K562 (cell line): Measurements from ENCODE around the gene SOX30. TPM values are rescaled to one million over a fixed set of nuclear protein-coding genes. Genes with fewer than 3 reads are reported as not detected.

Source experiments
- ARNT ChIP-seq, 2 experiments: fragments of 450-650 bp; IDR thresholded peaks; 2 replicates each; pipeline ENCODE4 v1.6.1; 2016; ENCODE audit warnings: mild to moderate bottlenecking in 1 of 2
- BHLHE40 ChIP-seq: IDR thresholded peaks from 2 replicates; pipeline ENCODE4 v1.6.1; 2011; ENCODE audit warnings: low read length, improper control_type of control experiment
- E2F8 ChIP-seq: fragments of 450-650 bp; IDR thresholded peaks from 2 replicates; pipeline ENCODE4 v1.7.1; 2018; ENCODE audit warnings: mild to moderate bottlenecking, low read depth; ENCODE audit not compliant: partially characterized antibody
- PRDM10 ChIP-seq: fragments of 450-650 bp; IDR thresholded peaks from 2 replicates; pipeline ENCODE4 v1.6.1; 2018; ENCODE audit not compliant: partially characterized antibody
- RHOXF2B ChIP-seq: fragments of 250-450 bp; sonication (Bioruptor Pico); conservative IDR thresholded peaks from 2 replicates; pipeline ENCODE4 v1.5.1; 2021
- TAF1 ChIP-seq: IDR thresholded peaks from 2 replicates; pipeline ENCODE4 v1.6.1; 2011; ENCODE audit warnings: mild to moderate bottlenecking, low read length, moderate library complexity; ENCODE audit not compliant: insufficient read depth, control insufficient read depth, severe bottlenecking; ENCODE audit errors: extremely low read depth
- ZNF696 ChIP-seq: fragments of 250-450 bp; sonication (Bioruptor Pico); conservative IDR thresholded peaks from 2 replicates; pipeline ENCODE4 v1.4.0; 2020; ENCODE audit warnings: mild to moderate bottlenecking, moderate library complexity
- polyA plus RNA-seq, 8 experiments: library from polyadenylated mRNA; depleted of rRNA in 4 of 8; stranded (reverse) in 5 of 8; unstranded in 3 of 8; fragments of >200 nt; fragmentation: Nextera tagmentation in 2 of 8; fragmentation: Illumina TruSeq in 1 of 8; extraction: Ambion mirVana in 2 of 8; extraction: Trizol in 1 of 8; gene quantifications; 2 replicates each; pipeline versions ENCODE4 v1.2.1 to v1.2.3, GENCODE V29; 2011 to 2014; ENCODE audit warnings: inconsistent platforms in 1 of 8, missing spikeins in 1 of 8
- total RNA-seq, 7 experiments: library from RNA; depleted of rRNA in 6 of 7; stranded (reverse); fragments of >200 nt in 6 of 7; fragmentation: Illumina TruSeq in 2 of 7; extraction: Trizol in 2 of 7; gene quantifications; 2 replicates each; pipeline versions ENCODE4 v1.2.1 to v1.2.3, GENCODE V29; 2011 to 2021; ENCODE audit warnings: low replicate concordance in 1 of 7
- TF ChIP-seq, protein P1 (sequence below): fragments of 450-650 bp; IDR thresholded peaks from 2 replicates; pipeline ENCODE4 v1.6.1; 2016; ENCODE audit warnings: low read depth
- TF ChIP-seq, protein P2 (sequence below): fragments of 450-650 bp; IDR thresholded peaks from 2 replicates; pipeline ENCODE4 v1.6.1; 2016

Gene SOX30
- total and polyA plus RNA-seq, 9 of the 15 experiments (the other 6 are each of a cell fraction or from before 2014, with no cell fraction given): not detected

- TF ChIP-seq, protein P1, sequence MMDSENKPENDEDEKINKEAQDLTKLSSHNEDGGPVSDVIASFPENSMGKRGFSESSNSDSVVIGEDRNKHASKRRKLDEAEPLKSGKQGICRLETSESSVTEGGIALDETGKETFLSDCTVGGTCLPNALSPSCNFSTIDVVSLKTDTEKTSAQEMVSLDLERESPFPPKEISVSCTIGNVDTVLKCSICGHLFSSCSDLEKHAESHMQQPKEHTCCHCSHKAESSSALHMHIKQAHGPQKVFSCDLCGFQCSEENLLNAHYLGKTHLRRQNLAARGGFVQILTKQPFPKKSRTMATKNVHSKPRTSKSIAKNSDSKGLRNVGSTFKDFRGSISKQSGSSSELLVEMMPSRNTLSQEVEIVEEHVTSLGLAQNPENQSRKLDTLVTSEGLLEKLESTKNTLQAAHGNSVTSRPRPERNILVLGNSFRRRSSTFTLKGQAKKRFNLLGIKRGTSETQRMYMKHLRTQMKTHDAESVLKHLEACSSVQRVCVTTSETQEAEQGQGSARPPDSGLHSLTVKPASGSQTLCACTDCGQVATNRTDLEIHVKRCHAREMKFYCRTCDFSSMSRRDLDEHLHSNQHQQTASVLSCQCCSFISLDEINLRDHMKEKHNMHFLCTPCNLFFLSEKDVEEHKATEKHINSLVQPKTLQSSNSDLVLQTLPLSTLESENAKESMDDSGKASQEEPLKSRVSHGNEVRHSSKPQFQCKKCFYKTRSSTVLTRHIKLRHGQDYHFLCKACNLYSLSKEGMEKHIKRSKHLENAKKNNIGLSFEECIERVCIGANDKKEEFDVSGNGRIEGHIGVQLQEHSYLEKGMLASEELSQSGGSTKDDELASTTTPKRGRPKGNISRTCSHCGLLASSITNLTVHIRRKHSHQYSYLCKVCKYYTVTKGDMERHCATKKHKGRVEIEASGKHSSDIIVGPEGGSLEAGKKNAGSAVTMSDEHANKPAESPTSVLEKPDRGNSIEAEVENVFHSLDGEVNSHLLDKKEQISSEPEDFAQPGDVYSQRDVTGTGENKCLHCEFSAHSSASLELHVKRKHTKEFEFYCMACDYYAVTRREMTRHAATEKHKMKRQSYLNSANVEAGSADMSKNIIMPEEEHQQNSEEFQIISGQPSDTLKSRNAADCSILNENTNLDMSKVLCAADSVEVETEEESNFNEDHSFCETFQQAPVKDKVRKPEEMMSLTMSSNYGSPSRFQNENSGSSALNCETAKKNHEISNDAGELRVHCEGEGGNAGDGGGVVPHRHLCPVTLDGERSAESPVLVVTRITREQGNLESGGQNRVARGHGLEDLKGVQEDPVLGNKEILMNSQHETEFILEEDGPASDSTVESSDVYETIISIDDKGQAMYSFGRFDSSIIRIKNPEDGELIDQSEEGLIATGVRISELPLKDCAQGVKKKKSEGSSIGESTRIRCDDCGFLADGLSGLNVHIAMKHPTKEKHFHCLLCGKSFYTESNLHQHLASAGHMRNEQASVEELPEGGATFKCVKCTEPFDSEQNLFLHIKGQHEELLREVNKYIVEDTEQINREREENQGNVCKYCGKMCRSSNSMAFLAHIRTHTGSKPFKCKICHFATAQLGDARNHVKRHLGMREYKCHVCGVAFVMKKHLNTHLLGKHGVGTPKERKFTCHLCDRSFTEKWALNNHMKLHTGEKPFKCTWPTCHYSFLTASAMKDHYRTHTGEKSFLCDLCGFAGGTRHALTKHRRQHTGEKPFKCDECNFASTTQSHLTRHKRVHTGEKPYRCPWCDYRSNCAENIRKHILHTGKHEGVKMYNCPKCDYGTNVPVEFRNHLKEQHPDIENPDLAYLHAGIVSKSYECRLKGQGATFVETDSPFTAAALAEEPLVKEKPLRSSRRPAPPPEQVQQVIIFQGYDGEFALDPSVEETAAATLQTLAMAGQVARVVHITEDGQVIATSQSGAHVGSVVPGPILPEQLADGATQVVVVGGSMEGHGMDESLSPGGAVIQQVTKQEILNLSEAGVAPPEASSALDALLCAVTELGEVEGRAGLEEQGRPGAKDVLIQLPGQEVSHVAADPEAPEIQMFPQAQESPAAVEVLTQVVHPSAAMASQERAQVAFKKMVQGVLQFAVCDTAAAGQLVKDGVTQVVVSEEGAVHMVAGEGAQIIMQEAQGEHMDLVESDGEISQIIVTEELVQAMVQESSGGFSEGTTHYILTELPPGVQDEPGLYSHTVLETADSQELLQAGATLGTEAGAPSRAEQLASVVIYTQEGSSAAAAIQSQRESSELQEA: no peak
- TF ChIP-seq, protein P2, sequence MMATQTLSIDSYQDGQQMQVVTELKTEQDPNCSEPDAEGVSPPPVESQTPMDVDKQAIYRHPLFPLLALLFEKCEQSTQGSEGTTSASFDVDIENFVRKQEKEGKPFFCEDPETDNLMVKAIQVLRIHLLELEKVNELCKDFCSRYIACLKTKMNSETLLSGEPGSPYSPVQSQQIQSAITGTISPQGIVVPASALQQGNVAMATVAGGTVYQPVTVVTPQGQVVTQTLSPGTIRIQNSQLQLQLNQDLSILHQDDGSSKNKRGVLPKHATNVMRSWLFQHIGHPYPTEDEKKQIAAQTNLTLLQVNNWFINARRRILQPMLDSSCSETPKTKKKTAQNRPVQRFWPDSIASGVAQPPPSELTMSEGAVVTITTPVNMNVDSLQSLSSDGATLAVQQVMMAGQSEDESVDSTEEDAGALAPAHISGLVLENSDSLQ: no peak
- TF ChIP-seq BHLHE40: no peak
- no peak for TF ChIP-seq ARNT (IDR thresholded peaks at IDR 0.05)
- TF ChIP-seq E2F8: no peak
- TF ChIP-seq TAF1: no peak
- TF ChIP-seq ZNF696 (CRISPR knock-in tag): no peak
- TF ChIP-seq RHOXF2B (CRISPR knock-in tag): no peak
- no peak for TF ChIP-seq PRDM10
Measured at GRCh38 chr5:157659868-157660660, 7.8 kb upstream of the SOX30 start (continued).
